Mesodermal cell (in vitro differentiated cells): ENCODE data around the gene MPZL1.
"Not testable (repeated sequence)": the region's sequence is repeated elsewhere in the genome, so short reads cannot be mapped to it uniquely, and the experiment has no call there.

Experiments
- H3K27ac ChIP-seq: 2 replicates; pipeline ENCODE4 v1.7.0; 2013; ENCODE audit warnings: mild to moderate bottlenecking, low read depth, low read length, moderate library complexity; ENCODE audit not compliant: severe bottlenecking
- H3K36me3 ChIP-seq: 2 replicates; pipeline ENCODE4 v1.7.1; 2013; ENCODE audit warnings: mild to moderate bottlenecking, low read length, moderate library complexity; ENCODE audit not compliant: control insufficient read depth, insufficient read depth
- H3K4me1 ChIP-seq: one replicate; pipeline ENCODE4 v1.7.1; 2013; ENCODE audit warnings: mild to moderate bottlenecking, low read length; ENCODE audit not compliant: insufficient read depth, control insufficient read depth, poor library complexity, severe bottlenecking
- H3K4me3 ChIP-seq: 2 replicates; pipeline ENCODE4 v1.7.0; 2013; ENCODE audit warnings: low read length, control low read depth, mild to moderate bottlenecking; ENCODE audit not compliant: insufficient read depth, poor library complexity, severe bottlenecking; ENCODE audit errors: extremely low read depth
- H3K9me3 ChIP-seq: 2 replicates; pipeline ENCODE4 v1.7.1; 2013; ENCODE audit warnings: mild to moderate bottlenecking, low read length, moderate library complexity; ENCODE audit not compliant: control insufficient read depth
- WGBS, 2 experiments: methylation state at CpG; one replicate each; pipeline ENCODE4 v1.1.5; 2013; ENCODE audit warnings: missing lambda C conversion rate in 2 of 2; ENCODE audit not compliant: insufficient coverage in 2 of 2; 5-methylcytosine and 5-hydroxymethylcytosine counted together

MPZL1 gene

DNA sequence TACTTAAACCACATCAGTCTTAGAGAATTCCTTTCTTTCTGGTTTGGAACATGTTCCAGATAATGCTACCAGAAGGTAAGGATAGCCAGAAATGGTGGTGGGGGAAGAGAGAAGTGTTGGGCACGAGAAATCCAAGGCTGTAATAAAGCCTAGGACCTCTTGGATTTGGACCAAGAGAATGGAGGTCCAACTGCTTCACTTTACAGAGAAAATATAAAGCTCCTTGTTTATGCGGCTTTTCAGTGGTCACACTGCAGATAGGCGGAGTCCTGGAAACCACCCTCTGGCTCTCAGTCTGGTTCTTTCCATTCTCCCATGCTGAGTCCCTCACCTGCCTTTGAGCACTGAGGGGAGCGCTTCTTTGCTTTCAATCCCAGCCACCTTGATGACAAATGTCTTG lies 104.3 kb downstream of the MPZL1 start:
- no peaks in the 10 kb centered on the region for H3K9me3 ChIP-seq
- H3K4me3 ChIP-seq: no peak overlapping the region
- H3K4me1 ChIP-seq: peaks cover 31% of the 10 kb centered on the region
- no peaks in the 10 kb centered on the region for H3K36me3 ChIP-seq
- no peak overlapping the region for H3K27ac ChIP-seq
- 87 to 100% methylated on average over 3 of the region's 4 CpGs for WGBS, 2 experiments

DNA sequence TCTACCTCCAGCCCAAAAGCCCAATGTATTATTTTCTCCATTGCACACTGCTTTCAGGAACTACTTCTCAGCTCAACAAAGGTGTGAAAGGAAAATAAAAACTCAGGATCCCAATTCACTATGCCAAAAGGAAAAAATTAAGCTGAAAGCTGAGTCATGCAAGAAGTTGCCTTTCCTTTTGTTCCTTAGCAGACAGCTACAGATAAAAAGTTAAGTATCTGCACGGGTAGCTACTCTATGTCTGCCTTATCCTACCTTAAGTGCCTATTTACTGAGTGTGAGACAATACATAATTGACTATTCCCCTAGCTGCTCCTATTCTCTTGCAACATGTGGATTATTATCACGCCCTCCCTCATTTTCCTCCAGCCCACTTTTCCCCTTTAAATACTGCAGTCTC lies 108.1 kb downstream of the MPZL1 start:
- 17 to 25% methylated on average over 1 of the region's 2 CpGs for WGBS, 2 experiments
- H3K4me1 ChIP-seq: peaks cover 10% of the 10 kb centered on the region
- H3K4me3 ChIP-seq: no peak overlapping the region
- H3K27ac ChIP-seq: no peak overlapping the region
- no peaks in the 10 kb centered on the region for H3K36me3 ChIP-seq
- no peaks in the 10 kb centered on the region for H3K9me3 ChIP-seq

DNA sequence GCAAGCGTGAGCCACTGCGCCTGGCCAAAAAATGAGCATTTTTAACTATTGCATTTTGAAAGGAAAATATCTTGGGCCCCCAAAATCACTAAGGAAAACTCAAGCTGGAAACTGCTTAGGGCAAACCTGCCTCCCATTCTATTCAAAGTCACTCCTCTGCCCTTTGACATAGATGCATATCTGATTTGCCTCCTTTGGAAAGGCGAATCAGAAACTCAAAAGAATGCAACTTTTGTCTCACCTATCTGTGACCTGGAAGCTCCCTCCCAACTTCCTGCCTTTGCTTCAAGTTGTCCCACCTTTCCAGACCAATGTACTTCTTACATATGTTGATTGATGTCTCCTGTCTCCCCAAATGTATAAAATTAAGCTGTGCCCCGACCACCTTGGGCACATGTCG lies 108.9 kb downstream of the MPZL1 start:
- not testable (repeated sequence) for H3K4me3 ChIP-seq, H3K9me3 ChIP-seq, H3K27ac ChIP-seq, H3K4me1 ChIP-seq, H3K36me3 ChIP-seq
- 68 to 84% methylated on average over 3 of the region's 5 CpGs for WGBS, 2 experiments

DNA sequence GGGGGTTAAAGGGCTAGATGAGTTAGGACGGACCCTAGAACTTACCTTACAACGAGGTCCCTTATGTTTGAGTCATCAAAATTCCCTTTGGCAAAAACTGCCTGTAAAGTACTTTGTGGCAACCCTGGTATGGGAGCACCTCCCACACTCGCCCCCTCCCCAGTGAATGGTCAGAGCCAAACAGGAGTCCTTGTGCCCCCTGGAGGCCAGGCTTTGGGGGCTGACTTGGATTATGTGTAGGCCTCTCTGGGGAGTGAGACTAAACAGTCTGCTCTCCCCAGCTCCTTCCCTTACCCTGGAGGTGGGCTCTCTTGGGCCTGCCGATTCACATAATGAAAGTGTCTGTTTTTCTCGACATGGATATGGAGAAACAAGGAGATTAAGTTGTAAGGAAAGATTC lies 110.9 kb downstream of the MPZL1 start:
- no peaks in the 10 kb centered on the region for H3K9me3 ChIP-seq
- WGBS, 2 experiments: 82 to 95% methylated on average over 3 of the region's 5 CpGs
- no peak overlapping the region for H3K27ac ChIP-seq
- H3K4me1 ChIP-seq: peaks cover 10% of the 10 kb centered on the region
- H3K4me3 ChIP-seq: no peak overlapping the region
- H3K36me3 ChIP-seq: no peaks in the 10 kb centered on the region

DNA sequence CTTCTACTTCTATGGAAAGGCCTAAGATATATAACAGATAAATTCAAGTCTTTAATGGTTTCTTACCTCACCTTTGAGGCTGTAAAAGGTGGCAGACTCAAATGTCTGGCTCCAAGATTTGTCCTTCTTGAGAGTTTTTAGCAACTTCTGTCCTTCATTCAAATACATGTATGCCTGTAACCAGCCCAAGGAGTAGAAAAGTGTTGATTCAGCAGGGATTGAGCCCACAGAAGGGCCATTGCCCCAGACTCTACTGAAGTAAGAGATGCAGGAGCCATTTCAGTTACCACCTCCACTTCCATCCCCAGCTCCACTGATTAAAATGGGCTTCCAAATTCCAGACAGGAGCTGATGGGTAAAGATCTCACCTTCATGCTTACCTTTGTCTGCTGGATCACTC lies 112.1 kb downstream of the MPZL1 start:
- Histone ChIP-seq H3K9me3 (no peaks in the 10 kb centered on the region), H3K4me3 (no peak overlapping the region), H3K4me1 (peaks cover 10% of the 10 kb centered on the region), H3K36me3 (no peaks in the 10 kb centered on the region), H3K27ac (no peak overlapping the region)

DNA sequence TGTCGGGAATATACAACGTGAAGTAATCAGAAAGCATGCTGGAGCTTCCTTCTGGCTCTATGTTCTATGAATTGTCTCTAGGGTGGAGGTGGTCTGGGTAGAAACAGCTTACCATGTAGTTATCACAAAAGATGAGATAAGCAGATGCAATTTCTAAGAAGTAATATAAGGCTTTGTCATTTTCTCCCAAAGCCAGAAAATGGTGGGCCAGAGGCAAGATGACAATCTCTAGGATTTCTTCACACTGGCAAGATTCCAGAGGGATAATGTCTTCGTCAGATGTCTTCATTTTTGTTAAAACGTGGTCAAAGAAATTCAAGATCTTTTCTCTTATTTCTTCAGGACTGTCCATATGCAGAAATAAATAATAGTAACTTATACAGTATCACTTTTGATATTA lies 114.4 kb downstream of the MPZL1 start:
- H3K36me3 ChIP-seq: no peaks in the 10 kb centered on the region
- H3K4me3 ChIP-seq: no peak overlapping the region
- no peaks in the 10 kb centered on the region for H3K9me3 ChIP-seq
- 80 to 100% methylated on average over 1 of the region's 4 CpGs for WGBS, 2 experiments
- no peak overlapping the region for H3K27ac ChIP-seq
- no peaks in the 10 kb centered on the region for H3K4me1 ChIP-seq

DNA sequence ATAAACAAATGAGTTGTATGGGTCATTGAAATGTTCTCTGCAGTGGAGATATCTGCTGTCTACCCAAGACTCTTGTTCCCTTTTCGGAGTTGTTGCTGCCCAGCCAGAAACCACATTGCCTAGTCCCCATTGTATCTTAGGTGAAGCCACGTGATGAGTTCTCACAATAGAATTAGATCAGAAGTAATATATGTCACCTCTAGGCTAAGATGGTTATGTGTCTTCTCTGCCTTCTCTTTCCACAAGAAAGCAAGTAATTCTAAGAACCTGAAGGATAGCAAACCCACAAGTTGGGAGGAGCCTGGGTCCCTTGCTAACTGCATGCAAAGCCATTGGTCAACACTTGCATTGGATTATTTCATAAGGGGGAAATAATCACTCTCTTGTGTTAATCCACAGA lies 115.5 kb downstream of the MPZL1 start:
- Histone ChIP-seq H3K27ac (no peak overlapping the region), H3K36me3 (no peaks in the 10 kb centered on the region), H3K4me1 (no peaks in the 10 kb centered on the region), H3K4me3 (no peak overlapping the region), H3K9me3 (no peaks in the 10 kb centered on the region)
- WGBS, 2 experiments: 100% methylated on average over 1 of the region's 2 CpGs

DNA sequence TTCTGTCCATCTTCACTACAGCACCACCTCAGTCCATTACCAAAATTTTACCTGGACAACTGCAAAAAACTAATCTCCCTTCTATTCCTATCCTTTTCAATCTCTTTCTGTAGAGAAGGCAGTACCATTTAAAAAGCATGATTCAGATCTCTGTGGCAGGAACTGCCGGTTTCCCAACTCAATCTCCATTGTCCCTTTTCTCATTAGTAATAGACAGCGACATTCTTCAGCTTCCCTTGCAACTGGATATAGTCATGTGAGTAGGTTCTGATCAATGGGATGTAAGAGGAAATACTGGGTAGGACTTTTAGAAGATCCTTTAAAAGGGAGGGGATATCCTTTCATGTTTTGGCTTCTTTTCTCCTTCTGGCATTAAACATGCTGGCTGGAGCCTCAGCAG lies 117.2 kb downstream of the MPZL1 start:
- Histone ChIP-seq H3K4me3 (no peak overlapping the region), H3K9me3 (no peaks in the 10 kb centered on the region), H3K4me1 (no peaks in the 10 kb centered on the region), H3K36me3 (no peaks in the 10 kb centered on the region), H3K27ac (no peak overlapping the region)
- no CpG with 5 or more reads among the region's 2 CpGs for WGBS, 2 experiments
